Measurements from ENCODE around the gene AGBL4.

The AGBL4 gene

GRCh38 chr1:48757363-48757762 is 1266.4 kb downstream of the AGBL4 start:
- ChIA-PET CTCF (no interaction called here), POLR2A (ENCODE audit: low non-redundant PET) (no interaction called here)
- no peak overlapping the region for H3K27ac ChIP-seq
- TF ChIP-seq CTCF (conservative IDR thresholded peaks at IDR 0.05; ENCODE audit: low read depth) = no peak
- DNase-seq (ENCODE audit: low spot score) = no peak

- no peak overlapping the region for H3K27ac ChIP-seq
- ChIA-PET POLR2A (ENCODE audit: low non-redundant PET) (no interaction called here), CTCF (no interaction called here)
- no peak for DNase-seq (ENCODE audit: low spot score)
- no peak for TF ChIP-seq CTCF (conservative IDR thresholded peaks at IDR 0.05; ENCODE audit: low read depth)
Measured at GRCh38 chr1:48756683-48757316, 1267.0 kb downstream of the AGBL4 start.

GRCh38 chr1:48753293-48753692 is 1270.5 kb downstream of the AGBL4 start:
- DNase-seq (ENCODE audit: low spot score) = no peak
- POLR2A ChIA-PET (ENCODE audit: low non-redundant PET) = no interaction called here
- CTCF ChIA-PET = no interaction called here
- no peak for TF ChIP-seq CTCF (conservative IDR thresholded peaks at IDR 0.05; ENCODE audit: low read depth)
- no peak overlapping the region for H3K27ac ChIP-seq

GRCh38 chr1:48750109-48750508 is 1273.6 kb downstream of the AGBL4 start:
- no peak overlapping the region for H3K27ac ChIP-seq
- ChIA-PET CTCF (no interaction called here), POLR2A (ENCODE audit: low non-redundant PET) (no interaction called here)
- TF ChIP-seq CTCF (conservative IDR thresholded peaks at IDR 0.05; ENCODE audit: low read depth) = no peak
- DNase-seq (ENCODE audit: low spot score) = no peak

GRCh38 chr1:48749068-48749467 is 1274.7 kb downstream of the AGBL4 start:
- TF ChIP-seq CTCF (conservative IDR thresholded peaks at IDR 0.05; ENCODE audit: low read depth) = no peak
- POLR2A ChIA-PET (ENCODE audit: low non-redundant PET) = no interaction called here
- H3K27ac ChIP-seq = no peak overlapping the region
- DNase-seq (ENCODE audit: low spot score) = no peak
- CTCF ChIA-PET = no interaction called here

GRCh38 chr1:48746906-48747305 is 1276.8 kb downstream of the AGBL4 start:
- ChIA-PET POLR2A (ENCODE audit: low non-redundant PET) (no interaction called here), CTCF (no interaction called here)
- no peak for DNase-seq (ENCODE audit: low spot score)
- no peak for TF ChIP-seq CTCF (conservative IDR thresholded peaks at IDR 0.05; ENCODE audit: low read depth)
- no peak overlapping the region for H3K27ac ChIP-seq

- ChIA-PET POLR2A (ENCODE audit: low non-redundant PET) (no interaction called here), CTCF (no interaction called here)
- H3K27ac ChIP-seq = no peak overlapping the region
- DNase-seq (ENCODE audit: low spot score) = no peak
- TF ChIP-seq CTCF (conservative IDR thresholded peaks at IDR 0.05; ENCODE audit: low read depth) = no peak
Measured at GRCh38 chr1:48744032-48744431, 1279.7 kb downstream of the AGBL4 start.

Measured in RWPE1 (cell line).